Esophagus squamous epithelium (tissue), 4 donors: Measurements from ENCODE around the gene DOC2A.

Experiments
- POLR2A ChIP-seq, 4 donors: fragments of 450-650 bp; IDR thresholded peaks; one replicate each; pipeline ENCODE4 v1.6.1; 2017; ENCODE audit warnings: antibody characterized with exemption in 4 of 4, mild to moderate bottlenecking in 4 of 4, moderate library complexity in 3 of 4
- TF ChIP-seq, protein P1 (sequence below), 6 experiments: fragments of 450-650 bp in 4 of 6; fragments of 200-600 bp in 2 of 6; sonication (generic) in 2 of 6; IDR thresholded peaks; one replicate each; pipeline ENCODE4 v1.5.1; 2016 to 2019; ENCODE audit warnings: antibody characterized with exemption in 6 of 6, mild to moderate bottlenecking in 4 of 6, moderate library complexity in 4 of 6

DNA sequence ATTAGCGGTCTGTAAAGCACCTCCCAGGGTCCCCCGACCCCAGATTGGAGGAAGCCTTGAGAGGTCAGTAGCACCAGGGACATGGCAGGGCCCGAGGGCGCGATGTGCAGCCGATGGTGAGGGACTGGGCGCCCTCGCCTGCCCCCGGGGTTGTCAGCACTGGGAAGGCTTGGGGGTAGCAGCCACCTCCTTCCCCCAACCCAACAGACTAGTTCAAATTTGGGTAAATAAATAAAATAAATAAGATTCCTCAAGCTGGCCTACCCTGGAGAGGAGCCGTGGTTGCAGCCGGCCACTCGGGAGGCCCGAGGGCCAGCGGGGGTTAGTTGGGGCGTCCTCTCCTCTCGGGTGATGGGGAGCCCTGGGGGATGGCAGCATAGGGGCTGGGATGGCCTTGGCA is 13.6 kb upstream of the DOC2A start:
- TF ChIP-seq, protein P1, sequence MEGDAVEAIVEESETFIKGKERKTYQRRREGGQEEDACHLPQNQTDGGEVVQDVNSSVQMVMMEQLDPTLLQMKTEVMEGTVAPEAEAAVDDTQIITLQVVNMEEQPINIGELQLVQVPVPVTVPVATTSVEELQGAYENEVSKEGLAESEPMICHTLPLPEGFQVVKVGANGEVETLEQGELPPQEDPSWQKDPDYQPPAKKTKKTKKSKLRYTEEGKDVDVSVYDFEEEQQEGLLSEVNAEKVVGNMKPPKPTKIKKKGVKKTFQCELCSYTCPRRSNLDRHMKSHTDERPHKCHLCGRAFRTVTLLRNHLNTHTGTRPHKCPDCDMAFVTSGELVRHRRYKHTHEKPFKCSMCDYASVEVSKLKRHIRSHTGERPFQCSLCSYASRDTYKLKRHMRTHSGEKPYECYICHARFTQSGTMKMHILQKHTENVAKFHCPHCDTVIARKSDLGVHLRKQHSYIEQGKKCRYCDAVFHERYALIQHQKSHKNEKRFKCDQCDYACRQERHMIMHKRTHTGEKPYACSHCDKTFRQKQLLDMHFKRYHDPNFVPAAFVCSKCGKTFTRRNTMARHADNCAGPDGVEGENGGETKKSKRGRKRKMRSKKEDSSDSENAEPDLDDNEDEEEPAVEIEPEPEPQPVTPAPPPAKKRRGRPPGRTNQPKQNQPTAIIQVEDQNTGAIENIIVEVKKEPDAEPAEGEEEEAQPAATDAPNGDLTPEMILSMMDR (IDR thresholded peaks at IDR 0.05): no peak
- no peak for TF ChIP-seq POLR2A (IDR thresholded peaks at IDR 0.05)
